CD4-positive, alpha-beta T cell (primary cell): ENCODE measurements around the gene ATP8A2. TPM values are rescaled to one million over a fixed set of nuclear protein-coding genes. Genes with fewer than 3 reads are reported as not detected.
A peak's percentile ranks its signal among the peaks of the same experiment; 100 is the strongest.

Source experiments
- ATAC-seq: fragments of 200-7000 bp; cut with Tn5 transposase; one replicate; pipeline ENCODE4 v1.10.0; 2022; ENCODE audit warnings: mild to moderate bottlenecking; ENCODE audit not compliant: poor library complexity
- CTCF ChIA-PET: fragments of 350-600 bp; sonication (Branson Sonifier 250); formaldehyde crosslinking; loops from one replicate; lab custom pipeline; 2021; ENCODE audit warnings: antibody characterized with exemption, inconsistent platforms; lab: Charles Lee
- POLR2A ChIA-PET: fragments of 350-600 bp; sonication (Branson Sonifier 250); formaldehyde crosslinking; loops from one replicate; lab custom pipeline; 2021; ENCODE audit warnings: antibody characterized with exemption, inconsistent platforms; lab: Charles Lee
- DNase-seq, 14 experiments: peaks; one replicate each; pipeline ENCODE4 v3.0.0-alpha.2; 2013 to 2020; ENCODE audit warnings: mixed read lengths in 2 of 14
- H3K27ac ChIP-seq, 2 donors: one replicate each; pipeline versions ENCODE4 v1.5.1 to v1.7.0; 2013; ENCODE audit warnings: low read length in 2 of 2, low read depth in 1 of 2, mild to moderate bottlenecking in 1 of 2
- H3K27me3 ChIP-seq, 2 experiments: 1 replicate in 1 of 2; 2 replicates in 1 of 2; pipeline versions ENCODE4 v1.6.1 to v1.7.0; 2013; ENCODE audit warnings: low read length in 2 of 2, control low read depth in 1 of 2, mild to moderate bottlenecking in 1 of 2, moderate library complexity in 1 of 2; ENCODE audit not compliant: insufficient read depth in 2 of 2, control insufficient read depth in 1 of 2
- H3K36me3 ChIP-seq: one replicate; pipeline ENCODE4 v1.6.1; 2013; ENCODE audit warnings: low read length, control low read depth; ENCODE audit not compliant: insufficient read depth
- H3K4me1 ChIP-seq: one replicate; pipeline ENCODE4 v1.6.1; 2013; ENCODE audit warnings: low read length, control low read depth; ENCODE audit not compliant: insufficient read depth
- H3K4me3 ChIP-seq: one replicate; pipeline ENCODE4 v1.5.1; 2013; ENCODE audit warnings: mild to moderate bottlenecking, low read length, moderate library complexity
- H3K9me3 ChIP-seq, 2 experiments: 1 replicate in 1 of 2; 2 replicates in 1 of 2; pipeline versions ENCODE4 v1.6.1 to v1.7.0; 2013; ENCODE audit warnings: low read length in 2 of 2, mild to moderate bottlenecking in 2 of 2, control low read depth in 1 of 2, moderate library complexity in 1 of 2; ENCODE audit not compliant: control insufficient read depth in 1 of 2, insufficient read depth in 1 of 2
- H3K27ac Mint-ChIP-seq: one replicate; pipeline ENCODE4 v1.8.0; 2020; ENCODE audit warnings: mixed read lengths
- H3K27me3 Mint-ChIP-seq: one replicate; pipeline ENCODE4 v1.8.0; 2021; ENCODE audit warnings: mixed read lengths
- H3K36me3 Mint-ChIP-seq: one replicate; pipeline ENCODE4 v1.8.0; 2021; ENCODE audit warnings: low read depth, mixed read lengths
- H3K4me1 Mint-ChIP-seq: one replicate; pipeline ENCODE4 v1.8.0; 2021; ENCODE audit warnings: low read depth, mixed read lengths
- H3K4me3 Mint-ChIP-seq: one replicate; pipeline ENCODE4 v1.8.0; 2020; ENCODE audit warnings: mild to moderate bottlenecking, mixed read lengths
- H3K9me3 Mint-ChIP-seq: one replicate; pipeline ENCODE4 v1.8.0; 2020; ENCODE audit warnings: mixed read lengths
- intact Hi-C, 2 experiments: fragments of 100-400 bp; cut with DNase I in 1 of 2; cut with micrococcal nuclease in 1 of 2; formaldehyde crosslinking; loops; one replicate each; pipeline versions ENCODE4 v1.15.1 to v1.9.0; 2023 to 2025; cut with DNase I, micrococcal nuclease
- total RNA-seq, 174 experiments: library from RNA in 2 of 174; stranded (reverse) in 2 of 174; gene quantifications; one replicate each; pipeline ENCODE4 v1.2.3 and lab custom pipeline; 2021 to 2026
- TF ChIP-seq, protein P1 (sequence below): fragments of 200-600 bp; IDR thresholded peaks from one replicate; pipeline ENCODE4 v1.8.0; 2022; ENCODE audit warnings: antibody characterized with exemption, mild to moderate bottlenecking

ATP8A2 gene
- total RNA-seq, 2 experiments from 2014 or later = 0.22 to 0.36 TPM

- TF ChIP-seq, protein P1, sequence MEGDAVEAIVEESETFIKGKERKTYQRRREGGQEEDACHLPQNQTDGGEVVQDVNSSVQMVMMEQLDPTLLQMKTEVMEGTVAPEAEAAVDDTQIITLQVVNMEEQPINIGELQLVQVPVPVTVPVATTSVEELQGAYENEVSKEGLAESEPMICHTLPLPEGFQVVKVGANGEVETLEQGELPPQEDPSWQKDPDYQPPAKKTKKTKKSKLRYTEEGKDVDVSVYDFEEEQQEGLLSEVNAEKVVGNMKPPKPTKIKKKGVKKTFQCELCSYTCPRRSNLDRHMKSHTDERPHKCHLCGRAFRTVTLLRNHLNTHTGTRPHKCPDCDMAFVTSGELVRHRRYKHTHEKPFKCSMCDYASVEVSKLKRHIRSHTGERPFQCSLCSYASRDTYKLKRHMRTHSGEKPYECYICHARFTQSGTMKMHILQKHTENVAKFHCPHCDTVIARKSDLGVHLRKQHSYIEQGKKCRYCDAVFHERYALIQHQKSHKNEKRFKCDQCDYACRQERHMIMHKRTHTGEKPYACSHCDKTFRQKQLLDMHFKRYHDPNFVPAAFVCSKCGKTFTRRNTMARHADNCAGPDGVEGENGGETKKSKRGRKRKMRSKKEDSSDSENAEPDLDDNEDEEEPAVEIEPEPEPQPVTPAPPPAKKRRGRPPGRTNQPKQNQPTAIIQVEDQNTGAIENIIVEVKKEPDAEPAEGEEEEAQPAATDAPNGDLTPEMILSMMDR = no peak
- no peak overlapping the region for H3K27ac Mint-ChIP-seq
- DNase-seq (no peak), ATAC-seq (no peak)
- Histone ChIP-seq H3K4me1 (peaks cover 8% of the 10 kb centered on the region), H3K36me3 (no peaks in the 10 kb centered on the region), H3K9me3 (no peaks in the 10 kb centered on the region), H3K27ac (no peak overlapping the region), H3K27me3 (no peaks in the 10 kb centered on the region), H3K4me3 (no peak overlapping the region)
- H3K4me3 Mint-ChIP-seq = no peak overlapping the region
- ChIA-PET POLR2A (no interaction called here), CTCF (no interaction called here)
- intact Hi-C loops = no loop called here
- H3K4me1 Mint-ChIP-seq = peaks cover 7% of the 10 kb centered on the region
- H3K9me3 Mint-ChIP-seq = no peaks in the 10 kb centered on the region
- H3K36me3 Mint-ChIP-seq = no peaks in the 10 kb centered on the region
- H3K27me3 Mint-ChIP-seq = peaks cover 7% of the 10 kb centered on the region
Observed at GRCh38 chr13:25733696-25734435, 362.1 kb downstream of the ATP8A2 start.

GRCh38 chr13:25738342-25739196 lies 366.8 kb downstream of the ATP8A2 start:
- ChIA-PET CTCF (no interaction called here), POLR2A (no interaction called here)
- H3K27ac ChIP-seq = no peak overlapping the region
- Mint-ChIP-seq H3K4me1 (peaks cover 7% of the 10 kb centered on the region), H3K36me3 (no peaks in the 10 kb centered on the region), H3K27ac (no peak overlapping the region), H3K9me3 (no peaks in the 10 kb centered on the region), H3K27me3 (no peaks in the 10 kb centered on the region), H3K4me3 (no peak overlapping the region)
- TF ChIP-seq, protein P1 = no peak
- intact Hi-C loops = no loop called here
- ATAC-seq = no peak
- no peak overlapping the region for H3K4me3 ChIP-seq
- peaks cover 8% of the 10 kb centered on the region for H3K4me1 ChIP-seq
- peak in 2 of 14 experiments; percentile 15 to 17 for DNase-seq
- no peaks in the 10 kb centered on the region for H3K36me3 ChIP-seq
- H3K27me3 ChIP-seq = no peaks in the 10 kb centered on the region
- no peaks in the 10 kb centered on the region for H3K9me3 ChIP-seq

GRCh38 chr13:25739376-25739775 lies 367.6 kb downstream of the ATP8A2 start:
- Mint-ChIP-seq H3K27ac (no peak overlapping the region), H3K36me3 (no peaks in the 10 kb centered on the region), H3K9me3 (no peaks in the 10 kb centered on the region), H3K27me3 (no peaks in the 10 kb centered on the region), H3K4me1 (peaks cover 7% of the 10 kb centered on the region), H3K4me3 (no peak overlapping the region)
- ATAC-seq (no peak), DNase-seq (no peak)
- intact Hi-C loops = no loop called here
- ChIA-PET POLR2A (no interaction called here), CTCF (no interaction called here)
- Histone ChIP-seq H3K4me3 (no peak overlapping the region), H3K9me3 (no peaks in the 10 kb centered on the region), H3K4me1 (peaks cover 8% of the 10 kb centered on the region), H3K36me3 (no peaks in the 10 kb centered on the region), H3K27me3 (no peaks in the 10 kb centered on the region), H3K27ac (no peak overlapping the region)
- TF ChIP-seq, protein P1 = no peak
